ENCODE data around the gene WDR81. TPM values are rescaled to one million over a fixed set of nuclear protein-coding genes. Genes with fewer than 3 reads are reported as not detected.
"Not testable (repeated sequence)": the region's sequence is repeated elsewhere in the genome, so short reads cannot be mapped to it uniquely, and the experiment has no call there.

The WDR81 gene
- total RNA-seq, 2 experiments from 2014 or later: 6.9 to 8.6 TPM

GRCh38 chr17:1703063-1703462, 21.4 kb upstream of the WDR81 start:
- Mint-ChIP-seq H3K27me3 (peaks cover 21% of the 10 kb centered on the region), H3K27ac (no peak overlapping the region), H3K9me3 (ENCODE audit: low read depth) (no peaks in the 10 kb centered on the region), H3K4me3 (no peak overlapping the region), H3K4me1 (no peaks in the 10 kb centered on the region), H3K36me3 (ENCODE audit: low read depth) (no peaks in the 10 kb centered on the region)
- ATAC-seq (no peak), DNase-seq (no peak)
- CTCF ChIA-PET: interaction anchor here (1.9 kb wide), 1 partner anchor 10 kb away, joined by 8 read pairs; no protein-coding TSS in a partner anchor
- intact Hi-C loops (cut with DNase I, micrococcal nuclease): no loop called here
- POLR2A ChIA-PET: no interaction called here

DNA sequence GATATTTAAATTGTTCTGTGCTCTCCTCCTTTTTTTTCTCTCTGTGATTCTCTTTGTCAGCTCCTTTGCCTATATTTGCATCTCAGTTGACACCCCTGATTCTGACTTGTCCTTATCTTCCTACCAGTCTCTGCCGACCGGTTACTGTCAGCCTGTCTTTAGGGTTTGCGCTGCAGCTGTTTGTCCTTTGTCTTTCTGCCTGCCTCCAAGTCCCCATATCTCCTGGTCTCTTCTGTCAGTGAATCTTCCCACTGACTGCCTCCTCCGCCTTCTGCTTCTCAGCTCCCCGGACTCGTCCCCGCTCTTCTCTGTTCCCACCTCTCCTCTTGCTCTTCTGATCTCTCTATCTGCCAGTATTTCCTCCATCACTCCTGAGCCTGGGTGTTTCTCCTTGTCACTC, 19.5 kb upstream of the WDR81 start:
- no peaks in the 10 kb centered on the region for H3K9me3 Mint-ChIP-seq (ENCODE audit: low read depth)

DNA sequence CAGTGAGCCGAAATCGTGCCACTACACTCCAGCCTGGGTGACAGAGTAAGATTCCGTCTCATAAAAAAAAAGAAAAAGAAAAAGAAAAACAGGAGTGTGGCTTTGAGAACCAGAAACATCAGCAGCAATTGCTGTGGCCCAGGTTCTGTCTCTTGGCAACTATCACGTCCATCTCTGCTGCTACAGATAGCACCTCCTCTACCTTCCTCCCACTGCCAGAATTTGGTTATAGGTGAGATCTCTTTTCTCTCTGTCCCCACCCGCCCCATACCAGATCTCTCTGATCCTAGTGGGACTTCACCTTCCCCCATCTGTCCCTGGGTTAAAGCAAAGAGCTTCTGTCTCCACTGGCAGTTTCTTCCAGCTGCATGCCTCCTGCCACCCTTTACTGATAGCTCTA, 17.4 kb upstream of the WDR81 start:
- no peaks in the 10 kb centered on the region for H3K36me3 Mint-ChIP-seq (ENCODE audit: low read depth)
- H3K9me3 Mint-ChIP-seq (ENCODE audit: low read depth): no peaks in the 10 kb centered on the region
- ChIA-PET CTCF (interaction anchor here (1.3 kb wide), 1 partner anchor 14 kb away, joined by 3 read pairs; no protein-coding TSS in a partner anchor), POLR2A (no interaction called here)
- DNase-seq (no peak), ATAC-seq (no peak)
- H3K27ac Mint-ChIP-seq: no peak overlapping the region
- peaks cover 11% of the 10 kb centered on the region for H3K4me1 Mint-ChIP-seq
- H3K27me3 Mint-ChIP-seq: peaks cover 24% of the 10 kb centered on the region
- intact Hi-C loops (cut with DNase I, micrococcal nuclease): no loop called here
- H3K4me3 Mint-ChIP-seq: no peak overlapping the region

More for the DNA sequence above, 19.5 kb upstream of the WDR81 start:
- intact Hi-C loops (cut with DNase I, micrococcal nuclease): no loop called here
- ChIA-PET CTCF (interaction anchor here (0.5 to 1.9 kb wide), 4 partner anchors 8 to 97 kb away, joined by 3 to 8 read pairs (median 5); no protein-coding TSS in a partner anchor), POLR2A (no interaction called here)
- H3K27ac Mint-ChIP-seq: no peak overlapping the region
- H3K4me3 Mint-ChIP-seq: no peak overlapping the region
- H3K27me3 Mint-ChIP-seq: peaks cover 24% of the 10 kb centered on the region
- H3K36me3 Mint-ChIP-seq (ENCODE audit: low read depth): no peaks in the 10 kb centered on the region
- no peak for DNase-seq
- ATAC-seq: no peak
- no peaks in the 10 kb centered on the region for H3K4me1 Mint-ChIP-seq

GRCh38 chr17:1708791-1709346, 15.6 kb upstream of the WDR81 start:
- H3K4me3 Mint-ChIP-seq; H3K36me3 Mint-ChIP-seq (ENCODE audit: low read depth); POLR2A ChIA-PET; H3K9me3 Mint-ChIP-seq (ENCODE audit: low read depth); ATAC-seq; DNase-seq; intact Hi-C loops (cut with DNase I, micrococcal nuclease); H3K27ac Mint-ChIP-seq: not testable (repeated sequence)
- H3K4me1 Mint-ChIP-seq: peaks cover 11% of the 10 kb centered on the region
- CTCF ChIA-PET: interaction anchor here (0.8 kb wide), 1 partner anchor 156 kb away, joined by 3 read pairs; no protein-coding TSS in a partner anchor
- peaks cover 22% of the 10 kb centered on the region for H3K27me3 Mint-ChIP-seq

GRCh38 chr17:1709403-1709951, 15.0 kb upstream of the WDR81 start:
- POLR2A ChIA-PET: no interaction called here
- no peak for ATAC-seq
- Mint-ChIP-seq H3K9me3 (ENCODE audit: low read depth) (no peaks in the 10 kb centered on the region), H3K36me3 (ENCODE audit: low read depth) (no peaks in the 10 kb centered on the region), H3K27me3 (peaks cover 22% of the 10 kb centered on the region), H3K4me1 (peaks cover 14% of the 10 kb centered on the region), H3K4me3 (no peak overlapping the region), H3K27ac (no peak overlapping the region)
- intact Hi-C loops (cut with DNase I, micrococcal nuclease): no loop called here
- DNase-seq: no peak
- CTCF ChIA-PET: no interaction called here

DNA sequence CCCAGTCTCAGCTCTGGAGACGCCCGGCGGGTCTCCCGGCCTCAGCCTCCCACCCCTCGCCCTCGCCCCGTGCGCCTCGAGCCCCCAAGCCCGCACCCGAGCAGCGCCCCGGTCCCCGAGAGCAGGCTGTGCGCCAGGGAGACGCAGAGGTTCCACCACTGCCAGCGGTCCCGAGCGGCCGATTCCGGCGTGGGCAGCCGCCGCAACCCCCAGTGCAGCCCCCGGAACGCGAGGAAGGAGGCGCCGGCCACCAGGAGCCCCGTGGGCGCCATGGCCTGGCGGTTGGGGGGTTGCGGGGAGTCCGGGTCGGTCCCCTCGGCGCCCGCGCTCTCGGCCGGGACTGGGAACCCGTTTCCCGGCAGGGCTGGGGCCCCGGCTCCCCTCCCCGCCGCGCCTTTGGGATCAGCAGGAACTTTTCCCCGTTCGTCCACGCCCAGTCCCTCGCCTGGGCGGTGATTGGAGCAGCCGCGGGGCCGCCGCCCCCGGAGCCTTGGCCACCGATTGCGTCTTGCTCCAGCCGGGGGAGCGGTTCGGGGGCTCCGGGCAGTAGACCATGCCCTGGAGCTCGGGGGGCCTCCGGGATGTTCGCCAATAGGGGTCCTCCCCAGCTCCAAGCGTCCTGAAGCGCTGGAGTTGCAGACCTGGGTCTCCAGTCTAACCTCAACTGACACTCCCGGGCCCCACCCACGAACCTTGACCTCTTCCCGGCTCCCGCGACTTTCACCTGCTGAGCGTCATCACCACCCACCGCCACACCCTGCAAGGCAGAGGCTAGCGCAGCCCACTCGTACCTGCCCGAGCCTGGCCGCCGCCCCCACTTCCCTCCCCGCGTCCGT, 14.3 kb upstream of the WDR81 start, which contains the start of gene TLCD2:
Gene TLCD2 (minus strand): TSS at position 407 of the 836 bp plus-strand sequence. CDS start 135 bp downstream, at position 272.
- intact Hi-C loops (cut with DNase I, micrococcal nuclease): loop anchor here (1.0 to 10.0 kb wide), 2 partner anchors 26 to 145 kb away; partner anchors contain the start of genes PITPNA (in 1 of the 2) and PRPF8 (in 1 of the 2)
- DNase-seq (no peak), ATAC-seq (peak; percentile 38)
- Mint-ChIP-seq H3K4me1 (peaks cover 18% of the 10 kb centered on the region), H3K36me3 (ENCODE audit: low read depth) (no peaks in the 10 kb centered on the region), H3K27me3 (peaks cover 20% of the 10 kb centered on the region), H3K4me3 (peak within 1 kb of the TSS; percentile 48), H3K9me3 (ENCODE audit: low read depth) (no peaks in the 10 kb centered on the region), H3K27ac (no peak within 1 kb of the TSS)
- CTCF ChIA-PET: interaction anchor here (0.6 to 1.4 kb wide), 2 partner anchors 39 to 607 kb away, joined by 3 to 4 read pairs; no protein-coding TSS in a partner anchor
- POLR2A ChIA-PET: no interaction called here

- peak overlapping the region; percentile 48 for H3K4me3 Mint-ChIP-seq
- DNase-seq: no peak
- CTCF ChIA-PET: interaction anchor here (0.9 to 1.4 kb wide), 4 partner anchors 9 to 705 kb away, joined by 3 to 4 read pairs (median 3); no protein-coding TSS in a partner anchor
- POLR2A ChIA-PET: interaction anchor here (0.6 kb wide), 1 partner anchor 221 kb away, joined by 3 read pairs; no protein-coding TSS in a partner anchor
- no peaks in the 10 kb centered on the region for H3K9me3 Mint-ChIP-seq (ENCODE audit: low read depth)
- no peak for ATAC-seq
- no peaks in the 10 kb centered on the region for H3K36me3 Mint-ChIP-seq (ENCODE audit: low read depth)
- peaks cover 18% of the 10 kb centered on the region for H3K4me1 Mint-ChIP-seq
- no peak overlapping the region for H3K27ac Mint-ChIP-seq
- intact Hi-C loops (cut with DNase I, micrococcal nuclease): loop anchor here (1.0 to 10.0 kb wide), 2 partner anchors 27 to 146 kb away; partner anchors contain the start of genes PITPNA (in 1 of the 2) and PRPF8 (in 1 of the 2)
- peaks cover 16% of the 10 kb centered on the region for H3K27me3 Mint-ChIP-seq
These were observed 13.5 kb upstream of the WDR81 start for GRCh38 chr17:1710807-1711553.

DNA sequence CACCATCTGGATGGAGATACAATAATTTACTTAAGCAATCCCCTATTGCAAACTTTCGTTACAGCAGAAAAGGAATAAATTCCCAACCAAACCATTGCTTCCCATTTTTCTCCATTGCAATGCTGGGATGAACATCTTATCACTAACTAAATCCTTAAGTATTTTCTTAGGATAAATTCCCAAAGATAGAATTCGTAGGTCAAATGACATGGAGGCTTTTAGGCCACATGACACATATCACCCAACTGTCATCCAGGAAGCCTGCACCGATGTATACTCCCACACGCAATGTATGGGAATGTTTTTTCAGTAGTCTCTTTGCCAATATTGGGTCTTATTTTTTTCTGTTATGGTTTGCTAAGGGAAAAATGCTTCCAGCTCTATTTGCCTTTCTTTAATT, 12.7 kb upstream of the WDR81 start:
- ChIA-PET CTCF (interaction anchor here (0.6 to 1.4 kb wide), 5 partner anchors 8 to 705 kb away, joined by 3 to 4 read pairs (median 3); no protein-coding TSS in a partner anchor), POLR2A (interaction anchor here (0.6 kb wide), 1 partner anchor 222 kb away, joined by 3 read pairs; no protein-coding TSS in a partner anchor)
- DNase-seq (no peak), ATAC-seq (no peak)
- no peak overlapping the region for H3K27ac Mint-ChIP-seq
- H3K36me3 Mint-ChIP-seq (ENCODE audit: low read depth): no peaks in the 10 kb centered on the region
- H3K4me1 Mint-ChIP-seq: peaks cover 18% of the 10 kb centered on the region
- intact Hi-C loops (cut with DNase I, micrococcal nuclease): loop anchor here in 1 of 2 experiments (10.0 kb wide), 1 partner anchor 147 kb away; the partner anchor contains the start of gene PITPNA
- H3K9me3 Mint-ChIP-seq (ENCODE audit: low read depth): no peaks in the 10 kb centered on the region
- no peak overlapping the region for H3K4me3 Mint-ChIP-seq
- peaks cover 13% of the 10 kb centered on the region for H3K27me3 Mint-ChIP-seq

- ChIA-PET POLR2A (no interaction called here), CTCF (interaction anchor here (0.6 to 2.5 kb wide), 5 partner anchors 8 to 704 kb away, joined by 3 to 8 read pairs (median 3); no protein-coding TSS in a partner anchor)
- Mint-ChIP-seq H3K4me3 (no peak overlapping the region), H3K36me3 (ENCODE audit: low read depth) (no peaks in the 10 kb centered on the region), H3K9me3 (ENCODE audit: low read depth) (no peaks in the 10 kb centered on the region), H3K4me1 (peaks cover 18% of the 10 kb centered on the region), H3K27ac (no peak overlapping the region), H3K27me3 (peaks cover 12% of the 10 kb centered on the region)
- intact Hi-C loops (cut with DNase I, micrococcal nuclease): loop anchor here in 1 of 2 experiments (10.0 kb wide), 1 partner anchor 147 kb away; the partner anchor contains the start of gene PITPNA
- no peak for DNase-seq
- ATAC-seq: no peak
These were observed 12.2 kb upstream of the WDR81 start for GRCh38 chr17:1712271-1712670.

DNA sequence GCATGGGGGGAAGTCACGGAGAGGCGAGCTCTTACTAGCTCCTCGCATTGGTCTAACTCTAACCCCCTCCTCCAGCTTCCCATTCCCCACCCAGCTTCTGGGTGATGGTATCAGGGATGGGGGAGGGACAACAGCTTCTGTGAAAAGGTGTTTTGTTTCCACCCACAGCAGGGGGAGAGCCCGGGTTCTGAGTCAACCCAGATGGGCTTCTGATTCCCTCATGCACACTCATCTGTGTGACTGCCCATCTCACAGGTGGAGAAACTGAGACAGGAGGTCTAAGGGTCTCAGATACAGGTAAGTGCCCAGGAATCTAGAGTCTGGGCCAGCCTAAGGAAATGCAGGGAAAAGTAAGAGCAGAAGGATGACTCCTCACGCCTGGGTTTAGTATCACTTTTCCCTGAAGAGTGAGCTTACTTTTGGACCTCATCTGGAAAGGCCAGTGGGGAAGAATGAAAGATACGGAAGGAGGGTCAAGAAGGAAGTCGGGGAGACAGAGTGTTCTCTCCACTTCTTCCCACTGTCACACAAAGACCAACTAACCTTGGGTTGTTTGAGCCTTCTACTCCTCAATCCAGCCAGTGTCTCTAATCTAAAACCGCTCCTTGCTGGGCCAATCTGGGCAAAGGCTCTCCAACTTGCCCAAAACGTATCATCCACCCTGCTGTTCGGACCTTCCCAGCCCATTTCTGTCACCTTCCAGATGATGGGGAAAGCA, 11.2 kb upstream of the WDR81 start:
- Mint-ChIP-seq H3K27me3 (peaks cover 7% of the 10 kb centered on the region), H3K4me1 (peaks cover 26% of the 10 kb centered on the region), H3K36me3 (ENCODE audit: low read depth) (no peaks in the 10 kb centered on the region), H3K4me3 (no peak overlapping the region), H3K27ac (no peak overlapping the region), H3K9me3 (ENCODE audit: low read depth) (no peaks in the 10 kb centered on the region)
- POLR2A ChIA-PET: interaction anchor here (0.6 to 0.9 kb wide), 3 partner anchors 15 to 617 kb away, joined by 3 to 4 read pairs (median 4); no protein-coding TSS in a partner anchor
- no peak for DNase-seq
- no peak for ATAC-seq
- intact Hi-C loops (cut with DNase I, micrococcal nuclease): loop anchor here in 1 of 2 experiments (10.0 kb wide), 1 partner anchor 149 kb away; the partner anchor contains the start of gene PITPNA
- CTCF ChIA-PET: interaction anchor here (0.6 to 2.5 kb wide), 7 partner anchors 9 to 255 kb away, joined by 3 to 8 read pairs (median 3); partner anchors contain the start of gene PITPNA

Data from activated CD4-positive, alpha-beta T cell treated with anti-CD3 and anti-CD28 coated beads for 36 hours (primary cell).